ENCODE data around the gene PCYOX1L.
A peak's percentile ranks its signal among the peaks of the same experiment; 100 is the strongest.

The PCYOX1L gene

GRCh38 chr5:149367972-149368645 is 10.3 kb downstream of the PCYOX1L start:
- DNase-seq (ENCODE audit: low read depth) = no peak

- DNase-seq (ENCODE audit: low read depth) = no peak
Observed at GRCh38 chr5:149370878-149371277, 13.0 kb downstream of the PCYOX1L start.

GRCh38 chr5:149371296-149371962 is 13.6 kb downstream of the PCYOX1L start:
- peak; percentile 42 for DNase-seq (ENCODE audit: low read depth)

- no peak for DNase-seq (ENCODE audit: low read depth)
Observed at GRCh38 chr5:149372076-149372795, 14.4 kb downstream of the PCYOX1L start.

- no peak for DNase-seq (ENCODE audit: low read depth)
Observed at GRCh38 chr5:149372932-149373331, 15.1 kb downstream of the PCYOX1L start.

- DNase-seq (ENCODE audit: low read depth) = no peak
Observed at GRCh38 chr5:149374303-149374702, 16.5 kb downstream of the PCYOX1L start.

- DNase-seq (ENCODE audit: low read depth) = no peak
Observed at GRCh38 chr5:149374801-149375200, 17.0 kb downstream of the PCYOX1L start.

GRCh38 chr5:149375434-149375833 is 17.6 kb downstream of the PCYOX1L start:
- DNase-seq (ENCODE audit: low read depth) = no peak

- no peak for DNase-seq (ENCODE audit: low read depth)
Observed at GRCh38 chr5:149376104-149376503, 18.3 kb downstream of the PCYOX1L start.

GRCh38 chr5:149376711-149377447 is 19.0 kb downstream of the PCYOX1L start:
- DNase-seq (ENCODE audit: low read depth) = no peak

GRCh38 chr5:149378241-149378820 is 20.5 kb downstream of the PCYOX1L start:
- no peak for DNase-seq (ENCODE audit: low read depth)

GRCh38 chr5:149379177-149379761 is 21.4 kb downstream of the PCYOX1L start, which contains the start of gene IL17B:
Gene IL17B (minus strand): TSS chr5:149379292. CDS start chr5:149379225, 67 bp downstream.
- no peak for DNase-seq (ENCODE audit: low read depth)

- no peak for DNase-seq (ENCODE audit: low read depth)
Observed at GRCh38 chr5:149379818-149380374, 22.1 kb downstream of the PCYOX1L start.

GRCh38 chr5:149380466-149381121 is 22.7 kb downstream of the PCYOX1L start:
- DNase-seq (ENCODE audit: low read depth) = no peak

- no peak for DNase-seq (ENCODE audit: low read depth)
Observed at GRCh38 chr5:149381261-149381985, 23.6 kb downstream of the PCYOX1L start.

- peak; percentile 38 for DNase-seq (ENCODE audit: low read depth)
Observed at GRCh38 chr5:149381986-149382338, 24.1 kb downstream of the PCYOX1L start.

GRCh38 chr5:149382517-149383220 is 24.8 kb downstream of the PCYOX1L start:
- DNase-seq (ENCODE audit: low read depth) = no peak

- DNase-seq (ENCODE audit: low read depth) = no peak
Observed at GRCh38 chr5:149383399-149383798, 25.6 kb downstream of the PCYOX1L start.

GRCh38 chr5:149386166-149386565 is 28.3 kb downstream of the PCYOX1L start:
- DNase-seq (ENCODE audit: low read depth) = no peak

Measured in stimulated activated CD8-positive, alpha-beta memory T cell treated with anti-CD3 and anti-CD28 coated beads, Interleukin-12 subunit alpha, Interleukin-12 subunit beta, amount 100 ng/mL, for 4 hours (primary cell).